GM21529 (cell line): ENCODE measurements around the gene FETUB.

ENCODE experiments used
- ATAC-seq: cut with Tn5 transposase; IDR thresholded peaks from one replicate; pipeline ENCODE4 v1.9.1; 2021; ENCODE audit not compliant: unreplicated experiment

FETUB gene

GRCh38 chr3:186639778-186640472, at the start of gene FETUB:
FETUB (plus strand) TSS chr3:186640399; CDS start chr3:186640461, 62 bp downstream.
- ATAC-seq: no peak

GRCh38 chr3:186590580-186591295, 49.5 kb upstream of the FETUB start:
- no peak for ATAC-seq

GRCh38 chr3:186592682-186593081, 47.5 kb upstream of the FETUB start:
- ATAC-seq: no peak

GRCh38 chr3:186593862-186594261, 46.3 kb upstream of the FETUB start:
- no peak for ATAC-seq

- ATAC-seq: no peak
Measured at GRCh38 chr3:186594591-186595113, 45.5 kb upstream of the FETUB start.

- no peak for ATAC-seq
Measured at GRCh38 chr3:186596568-186597287, 43.5 kb upstream of the FETUB start.

GRCh38 chr3:186598108-186598784, 42.0 kb upstream of the FETUB start:
- no peak for ATAC-seq

GRCh38 chr3:186598794-186599141, 41.4 kb upstream of the FETUB start:
- ATAC-seq: no peak

GRCh38 chr3:186599142-186599784, 40.9 kb upstream of the FETUB start:
- no peak for ATAC-seq

GRCh38 chr3:186599785-186600166, 40.4 kb upstream of the FETUB start:
- no peak for ATAC-seq

GRCh38 chr3:186600896-186601295, 39.3 kb upstream of the FETUB start:
- ATAC-seq: no peak

- ATAC-seq: no peak
Measured at GRCh38 chr3:186603159-186603558, 37.0 kb upstream of the FETUB start.

- ATAC-seq: no peak
Measured at GRCh38 chr3:186605078-186605477, 35.1 kb upstream of the FETUB start.

- ATAC-seq: no peak
Measured at GRCh38 chr3:186605561-186606545, 34.3 kb upstream of the FETUB start.

GRCh38 chr3:186608624-186609215, 31.5 kb upstream of the FETUB start:
- no peak for ATAC-seq

GRCh38 chr3:186609247-186609868, 30.8 kb upstream of the FETUB start:
- ATAC-seq: no peak

- no peak for ATAC-seq
Measured at GRCh38 chr3:186612065-186612464, 28.1 kb upstream of the FETUB start.

- ATAC-seq: no peak
Measured at GRCh38 chr3:186612721-186613636, 27.2 kb upstream of the FETUB start, which contains the start of gene AHSG. AHSG (plus strand) TSS chr3:186613060; CDS start chr3:186613142, 82 bp downstream.
